HG03060 (cell line): Measurements from ENCODE around the gene KIF7.

Source experiments
- ATAC-seq: cut with Tn5 transposase; IDR thresholded peaks from one replicate; pipeline ENCODE4 v1.9.1; 2021; ENCODE audit warnings: low read depth, moderate number of reproducible peaks; ENCODE audit not compliant: unreplicated experiment

The KIF7 gene

GRCh38 chr15:89669941-89670340 lies 14.7 kb upstream of the KIF7 start:
- ATAC-seq, result no peak

GRCh38 chr15:89669309-89669865 lies 14.1 kb upstream of the KIF7 start:
- ATAC-seq, result no peak

GRCh38 chr15:89668171-89668570 lies 12.9 kb upstream of the KIF7 start:
- no peak for ATAC-seq

GRCh38 chr15:89667706-89667960 lies 12.4 kb upstream of the KIF7 start:
- ATAC-seq, result no peak

GRCh38 chr15:89666858-89667705 lies 11.8 kb upstream of the KIF7 start:
- ATAC-seq, result no peak

GRCh38 chr15:89666184-89666857 lies 11.1 kb upstream of the KIF7 start:
- no peak for ATAC-seq

- ATAC-seq, result no peak
Measured at GRCh38 chr15:89665449-89666181, 10.3 kb upstream of the KIF7 start.

GRCh38 chr15:89664441-89665350 lies 9.4 kb upstream of the KIF7 start:
- ATAC-seq, result no peak

GRCh38 chr15:89662893-89663626 lies 7.8 kb upstream of the KIF7 start:
- no peak for ATAC-seq

GRCh38 chr15:89660556-89660955 lies 5.3 kb upstream of the KIF7 start:
- ATAC-seq, result no peak

GRCh38 chr15:89659295-89659694 lies 4.0 kb upstream of the KIF7 start:
- no peak for ATAC-seq

GRCh38 chr15:89657686-89658200 lies 2.5 kb upstream of the KIF7 start:
- no peak for ATAC-seq

GRCh38 chr15:89656116-89656815 lies 999 bp upstream of the KIF7 start:
- ATAC-seq, result no peak

GRCh38 chr15:89654301-89654761 lies 936 bp downstream of the KIF7 start:
- no peak for ATAC-seq

GRCh38 chr15:89653578-89653977 lies 1.7 kb downstream of the KIF7 start:
- ATAC-seq, result no peak

- ATAC-seq, result no peak
Measured at GRCh38 chr15:89652666-89653065, 2.6 kb downstream of the KIF7 start.

GRCh38 chr15:89652131-89652530 lies 3.1 kb downstream of the KIF7 start:
- no peak for ATAC-seq

- ATAC-seq, result no peak
Measured at GRCh38 chr15:89649716-89650115, 5.6 kb downstream of the KIF7 start.
